Skeletal muscle satellite cell (primary cell): ENCODE data around the gene PASK.
"Not testable (repeated sequence)": the region's sequence is repeated elsewhere in the genome, so short reads cannot be mapped to it uniquely, and the experiment has no call there.

Source experiments
- H3K27me3 ChIP-seq: 2 replicates; pipeline ENCODE4 v1.7.0; 2013; ENCODE audit warnings: low read length; ENCODE audit not compliant: control insufficient read depth, insufficient read depth
- H3K36me3 ChIP-seq: 2 replicates; pipeline ENCODE4 v1.7.0; 2013; ENCODE audit warnings: mild to moderate bottlenecking, control low read depth, low read length; ENCODE audit not compliant: insufficient read depth
- H3K4me1 ChIP-seq: 2 replicates; pipeline ENCODE4 v1.7.0; 2013; ENCODE audit warnings: low read length; ENCODE audit not compliant: control insufficient read depth, insufficient read depth
- H3K4me2 ChIP-seq: 2 replicates; pipeline ENCODE4 v1.7.0; 2013; ENCODE audit warnings: mild to moderate bottlenecking, low read length
- H3K4me3 ChIP-seq: 2 replicates; pipeline ENCODE4 v1.7.0; 2013; ENCODE audit warnings: low read length
- H3K9ac ChIP-seq: 2 replicates; pipeline ENCODE4 v1.7.0; 2013; ENCODE audit warnings: mild to moderate bottlenecking, low read depth, low read length, moderate library complexity
- H3K9me3 ChIP-seq: replicated peaks from 2 replicates; pipeline ENCODE4 v1.7.0; 2013; ENCODE audit warnings: mild to moderate bottlenecking, control low read depth, low read length

Gene PASK

DNA sequence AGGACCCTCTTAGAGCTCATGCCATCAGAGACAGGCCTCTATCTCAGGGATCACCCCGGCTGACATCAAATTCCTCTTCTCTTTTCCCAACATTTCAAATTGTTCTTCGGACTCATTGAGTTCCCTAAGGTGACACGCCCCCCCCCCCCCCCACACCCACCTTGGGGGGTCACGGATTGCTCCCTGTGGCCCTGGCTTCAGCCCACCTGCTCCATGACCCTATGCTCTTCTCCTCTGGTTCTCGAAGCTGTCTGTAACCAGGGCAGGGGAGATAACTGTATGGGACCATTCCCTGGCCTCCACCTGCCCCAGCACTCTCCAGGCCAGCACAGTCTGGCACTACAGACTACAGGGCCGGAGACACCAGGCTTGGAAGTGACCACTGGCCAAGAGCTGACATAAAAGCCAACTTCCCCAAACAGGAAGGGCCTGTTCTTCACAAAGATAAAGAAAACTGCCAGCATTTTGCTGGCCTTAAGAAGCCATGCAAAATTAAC is 54.3 kb downstream of the PASK start:
- Histone ChIP-seq H3K4me3 (no peak overlapping the region), H3K4me2 (no peak overlapping the region), H3K27me3 (no peaks in the 10 kb centered on the region), H3K36me3 (peaks cover 67% of the 10 kb centered on the region), H3K4me1 (peaks cover 7% of the 10 kb centered on the region), H3K9me3 (no peaks in the 10 kb centered on the region), H3K9ac (no peak overlapping the region)

DNA sequence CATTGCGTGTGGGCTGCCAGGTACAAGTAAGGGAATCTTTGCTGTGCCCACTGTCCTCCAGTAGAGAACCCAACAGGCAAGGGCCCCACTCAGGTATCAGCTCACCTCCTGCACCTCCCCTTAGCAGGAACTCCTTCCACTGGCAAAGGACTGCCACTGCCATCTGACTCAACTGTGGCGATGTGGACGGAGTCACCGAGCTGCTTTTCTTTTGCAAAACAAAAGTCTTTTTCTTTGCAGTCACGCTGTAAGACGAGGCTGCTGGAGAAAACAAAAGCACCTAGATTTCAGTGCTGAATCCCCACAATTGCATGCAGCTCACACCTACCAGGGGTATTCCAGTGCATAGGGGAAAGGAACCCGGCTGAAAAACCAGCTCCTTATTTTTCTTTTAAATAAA is 55.1 kb downstream of the PASK start:
- Histone ChIP-seq H3K4me3 (no peak overlapping the region), H3K9me3 (no peaks in the 10 kb centered on the region), H3K4me2 (no peak overlapping the region), H3K27me3 (no peaks in the 10 kb centered on the region), H3K4me1 (peaks cover 7% of the 10 kb centered on the region), H3K36me3 (peaks cover 66% of the 10 kb centered on the region), H3K9ac (no peak overlapping the region)

GRCh38 chr2:241093133-241093781 is 56.0 kb downstream of the PASK start:
- H3K36me3 ChIP-seq, result peaks cover 74% of the 10 kb centered on the region
- not testable (repeated sequence) for H3K9me3 ChIP-seq, H3K9ac ChIP-seq, H3K4me3 ChIP-seq, H3K4me1 ChIP-seq, H3K4me2 ChIP-seq, H3K27me3 ChIP-seq

DNA sequence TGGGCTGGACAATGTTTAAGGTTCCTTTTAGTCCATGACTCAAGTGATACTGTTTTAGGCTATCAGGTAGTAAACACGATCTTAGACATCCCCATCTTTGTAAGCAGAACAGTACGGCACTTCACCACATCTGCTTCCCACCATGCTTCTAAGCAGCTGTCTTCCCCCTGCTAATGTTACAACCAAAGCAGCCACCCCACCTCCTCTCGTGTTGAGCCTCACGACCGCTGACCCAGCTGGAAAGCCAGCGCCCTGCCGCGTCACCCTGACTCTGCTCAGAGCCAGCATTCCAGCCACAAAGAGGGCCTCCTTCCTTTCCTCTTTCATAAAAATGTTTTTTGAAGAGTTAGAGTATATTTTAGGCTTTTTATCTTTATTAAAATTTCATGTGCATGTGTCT is 56.6 kb downstream of the PASK start:
- H3K4me1 ChIP-seq, result peaks cover 7% of the 10 kb centered on the region
- H3K36me3 ChIP-seq, result peaks cover 79% of the 10 kb centered on the region

DNA sequence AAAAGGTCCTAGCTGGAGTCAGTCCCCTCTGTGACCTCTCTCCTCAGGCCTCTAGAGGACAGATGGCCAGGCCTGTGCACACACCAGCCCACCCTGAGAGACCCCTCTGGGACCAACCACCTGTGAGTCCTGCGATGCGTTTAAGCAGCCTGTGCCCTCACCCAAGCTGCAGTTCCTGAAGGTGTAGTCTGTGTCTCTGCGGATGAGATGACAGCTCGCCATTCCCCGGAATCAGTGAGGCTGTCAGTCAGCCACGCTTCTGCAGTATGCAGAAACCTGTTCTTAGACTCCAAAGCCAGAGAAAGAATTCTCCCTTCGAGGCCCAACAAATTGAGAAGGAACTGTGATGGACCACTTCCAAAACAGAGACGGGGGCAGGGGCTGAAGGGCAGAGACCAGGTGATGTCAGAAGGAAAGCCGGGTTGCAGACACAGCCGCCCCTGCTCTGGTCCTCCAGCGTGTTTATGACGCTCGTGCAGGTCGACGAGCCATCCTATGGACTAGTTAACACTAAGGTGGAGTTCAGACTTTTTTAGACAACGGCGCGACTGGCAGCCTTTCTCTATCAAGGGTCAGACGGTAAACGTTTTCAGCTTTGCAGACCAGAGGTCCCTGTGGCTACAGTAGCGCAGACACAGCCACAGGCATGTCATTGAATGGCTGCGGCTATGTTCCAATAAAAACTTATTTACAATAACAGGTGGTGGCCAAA is 57.4 kb downstream of the PASK start:
- H3K4me2 ChIP-seq, result no peak overlapping the region
- H3K9ac ChIP-seq, result no peak overlapping the region
- peaks cover 7% of the 10 kb centered on the region for H3K4me1 ChIP-seq
- H3K27me3 ChIP-seq, result no peaks in the 10 kb centered on the region
- H3K36me3 ChIP-seq, result peaks cover 79% of the 10 kb centered on the region
- H3K4me3 ChIP-seq, result no peak overlapping the region
- no peaks in the 10 kb centered on the region for H3K9me3 ChIP-seq

More for the DNA sequence above, 56.6 kb downstream of the PASK start:
- H3K9ac ChIP-seq, result no peak overlapping the region
- H3K4me3 ChIP-seq, result no peak overlapping the region
- no peak overlapping the region for H3K4me2 ChIP-seq
- H3K9me3 ChIP-seq, result no peaks in the 10 kb centered on the region
- H3K27me3 ChIP-seq, result no peaks in the 10 kb centered on the region

GRCh38 chr2:241091201-241091600 is 58.1 kb downstream of the PASK start:
- Histone ChIP-seq H3K9ac (no peak overlapping the region), H3K9me3 (no peaks in the 10 kb centered on the region), H3K4me2 (no peak overlapping the region), H3K27me3 (no peaks in the 10 kb centered on the region), H3K4me3 (no peak overlapping the region), H3K36me3 (peaks cover 79% of the 10 kb centered on the region), H3K4me1 (peaks cover 7% of the 10 kb centered on the region)

DNA sequence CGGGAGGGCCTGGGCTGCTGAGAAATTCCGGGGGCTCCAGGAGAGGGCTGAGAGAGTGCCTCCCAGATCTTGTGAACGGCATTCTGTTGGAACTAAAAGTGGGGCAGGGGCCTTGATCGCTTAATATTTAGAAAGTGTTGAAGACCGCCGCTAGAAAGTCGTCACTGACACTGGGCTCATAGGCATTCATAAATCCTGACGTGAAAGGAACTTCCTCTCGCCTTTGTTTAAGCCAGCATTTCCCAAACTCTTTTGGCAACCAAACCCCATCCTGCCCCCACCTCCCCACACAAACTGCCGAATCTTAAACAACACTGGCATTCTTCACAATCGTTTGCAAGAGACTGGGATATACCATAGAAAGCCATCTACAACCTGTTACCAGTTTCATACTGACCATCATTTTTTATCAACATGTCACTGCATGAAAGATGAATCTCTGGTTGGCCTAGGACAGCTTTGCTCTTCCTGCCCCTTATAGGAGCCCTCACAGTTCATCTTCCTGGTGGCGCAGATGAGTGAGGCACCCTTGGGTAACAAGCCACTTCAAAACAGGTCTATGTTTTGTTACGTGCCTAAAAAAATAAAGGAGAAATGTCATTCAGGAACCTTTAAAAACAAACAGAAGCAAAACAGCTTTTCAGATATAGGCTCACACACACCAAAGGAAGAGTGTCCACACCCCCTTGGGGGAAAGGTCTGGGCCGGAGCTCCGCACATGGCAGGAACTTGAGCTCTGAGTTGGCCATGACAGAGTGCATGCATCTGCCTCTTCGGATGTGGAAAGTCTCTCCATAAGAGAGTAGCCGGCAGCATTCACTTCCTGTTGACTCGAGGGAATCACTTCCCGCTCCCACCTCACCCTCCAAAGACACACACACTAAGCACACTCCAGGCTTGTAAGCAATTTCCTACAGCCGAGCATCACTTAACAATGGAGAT is 60.2 kb downstream of the PASK start:
- H3K36me3 ChIP-seq, result peaks cover 60% of the 10 kb centered on the region

DNA sequence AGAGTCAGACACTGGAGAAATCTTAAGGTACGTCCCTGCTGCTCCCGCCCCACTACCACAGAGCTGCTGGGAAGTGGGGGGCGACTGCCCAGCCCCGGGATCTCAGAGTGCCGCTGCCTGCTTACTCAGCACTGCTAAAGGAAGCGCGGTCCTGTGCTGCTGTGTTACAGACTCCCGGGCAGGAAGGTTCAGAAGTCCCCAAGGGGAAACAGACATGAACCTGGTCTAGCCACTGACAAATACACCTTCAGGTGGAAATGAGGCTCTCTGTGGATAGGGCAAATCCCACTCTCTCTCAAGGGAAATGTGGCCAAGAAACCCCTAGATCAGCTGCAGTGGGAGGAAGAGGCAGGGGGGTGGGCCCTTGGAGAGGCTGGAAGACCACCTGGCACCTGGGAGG is 60.9 kb downstream of the PASK start:
- peaks cover 57% of the 10 kb centered on the region for H3K36me3 ChIP-seq
- H3K4me3 ChIP-seq, result no peak overlapping the region

More for the DNA sequence above, 60.2 kb downstream of the PASK start:
- H3K27me3 ChIP-seq, result no peaks in the 10 kb centered on the region
- H3K9ac ChIP-seq, result no peak overlapping the region
- no peaks in the 10 kb centered on the region for H3K9me3 ChIP-seq
- H3K4me2 ChIP-seq, result no peak overlapping the region
- no peak overlapping the region for H3K4me3 ChIP-seq
- H3K4me1 ChIP-seq, result peaks cover 7% of the 10 kb centered on the region

DNA sequence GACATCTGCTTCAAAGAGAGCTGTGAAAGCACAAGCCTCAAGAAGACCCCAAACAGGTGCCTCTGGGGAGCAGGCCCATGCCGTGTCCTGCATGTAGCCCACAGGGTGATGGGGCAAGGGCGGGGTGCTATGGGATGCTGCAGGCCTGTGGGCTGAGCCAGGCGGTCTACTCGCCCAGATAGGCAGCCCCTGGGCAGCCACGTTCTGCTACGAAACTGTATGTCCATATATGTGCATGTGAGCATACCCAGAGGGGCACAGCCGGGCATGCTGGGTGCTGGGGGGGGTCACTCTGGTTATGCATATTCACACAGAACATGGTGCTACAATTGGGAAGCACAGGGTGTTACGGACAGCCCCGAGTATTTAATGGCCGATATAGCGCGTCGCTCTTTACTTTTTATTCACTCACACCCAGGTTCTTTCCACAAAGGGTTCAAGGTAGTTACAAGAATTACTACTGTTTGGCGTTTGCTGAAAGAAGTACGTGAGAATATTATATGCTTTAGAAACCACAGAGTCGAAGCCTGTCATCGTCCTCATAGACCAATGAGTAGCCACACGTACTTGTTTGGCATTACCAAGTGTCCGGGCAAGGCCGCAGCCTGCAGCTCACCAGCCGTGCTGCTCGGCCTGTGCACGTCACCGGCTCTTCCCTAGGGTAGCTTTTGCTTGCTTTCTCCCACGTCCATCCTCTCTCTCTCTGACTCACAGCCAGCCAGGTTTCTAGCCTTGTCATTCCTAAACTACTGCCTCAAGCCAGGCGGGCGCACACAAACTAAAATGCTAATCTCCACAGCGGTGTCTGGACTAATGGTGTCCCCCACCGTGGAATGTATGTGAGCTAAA is 61.6 kb downstream of the PASK start:
- H3K27me3 ChIP-seq, result no peaks in the 10 kb centered on the region
- H3K4me3 ChIP-seq, result no peak overlapping the region
- H3K4me2 ChIP-seq, result no peak overlapping the region
- peaks cover 3% of the 10 kb centered on the region for H3K4me1 ChIP-seq
- H3K36me3 ChIP-seq, result peaks cover 51% of the 10 kb centered on the region
- no peaks in the 10 kb centered on the region for H3K9me3 ChIP-seq
- H3K9ac ChIP-seq, result no peak overlapping the region

More for the DNA sequence above, 60.9 kb downstream of the PASK start:
- no peak overlapping the region for H3K9ac ChIP-seq
- H3K27me3 ChIP-seq, result no peaks in the 10 kb centered on the region
- H3K4me2 ChIP-seq, result no peak overlapping the region
- H3K4me1 ChIP-seq, result peaks cover 7% of the 10 kb centered on the region
- no peaks in the 10 kb centered on the region for H3K9me3 ChIP-seq

DNA sequence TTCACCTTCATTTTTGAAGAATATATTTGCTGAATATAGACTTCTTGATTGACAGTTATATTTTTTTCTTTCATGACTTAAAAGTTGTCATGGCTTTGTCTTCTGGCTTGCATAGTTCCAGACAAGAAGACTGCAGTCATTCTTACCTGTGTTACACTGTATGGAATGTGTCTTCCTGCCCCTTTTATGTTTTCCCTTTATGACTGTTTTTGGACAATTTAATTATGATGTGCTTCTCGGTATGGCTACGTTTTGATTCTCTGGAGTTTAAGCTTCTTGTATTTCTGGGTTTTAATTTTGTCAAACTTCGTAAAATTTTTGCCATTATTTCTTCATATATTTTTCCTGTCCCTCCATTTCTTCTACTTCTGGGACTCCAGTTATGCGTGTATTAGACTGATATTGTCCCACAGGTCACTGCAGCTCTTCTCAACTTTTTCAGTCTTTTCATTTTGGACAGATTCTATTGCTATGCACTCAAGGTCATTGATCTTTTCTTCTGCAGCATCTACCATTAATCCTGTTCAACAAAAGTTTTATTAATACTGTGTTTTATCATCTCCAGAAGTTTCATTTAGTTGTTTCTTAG is 64.3 kb downstream of the PASK start:
- Histone ChIP-seq H3K9ac (no peak overlapping the region), H3K4me2 (no peak overlapping the region), H3K27me3 (no peaks in the 10 kb centered on the region), H3K36me3 (peaks cover 36% of the 10 kb centered on the region), H3K4me3 (no peak overlapping the region), H3K4me1 (no peaks in the 10 kb centered on the region), H3K9me3 (no peaks in the 10 kb centered on the region)
